ENCODE measurements around the gene SMR3B.

SMR3B gene

GRCh38 chr4:70382691-70383181 lies at the start of gene SMR3B:
TSS of gene SMR3B (plus strand) at chr4:70383131. CDS start at chr4:70384511, 1,380 bp downstream.
- no peak for DNase-seq (ENCODE audit: low read depth)

- DNase-seq (ENCODE audit: low read depth): peak; percentile 18
Measured at GRCh38 chr4:70334681-70335080, 48.2 kb upstream of the SMR3B start, which contains the start of gene CABS1. TSS of gene CABS1 (plus strand) at chr4:70334981. CDS start at chr4:70335040, 59 bp downstream.

DNA sequence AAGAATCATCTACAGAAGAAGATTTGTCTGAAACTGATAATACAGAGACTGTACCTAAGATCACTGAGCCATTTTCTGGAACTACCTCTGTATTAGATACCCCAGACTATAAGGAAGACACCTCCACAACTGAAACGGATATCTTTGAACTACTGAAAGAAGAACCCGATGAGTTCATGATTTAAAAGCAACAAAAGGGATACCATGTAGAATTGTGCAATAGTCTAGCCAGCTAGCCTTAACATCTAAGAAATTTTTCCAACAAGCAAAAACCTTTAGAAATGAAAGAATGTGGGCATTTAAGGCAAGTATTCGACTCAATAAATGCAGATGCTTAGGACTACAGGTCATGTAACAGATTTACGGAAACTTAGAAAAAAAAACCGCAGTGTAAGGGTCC lies 46.9 kb upstream of the SMR3B start:
- DNase-seq (ENCODE audit: low read depth): no peak

GRCh38 chr4:70337886-70338420 lies 45.0 kb upstream of the SMR3B start:
- no peak for DNase-seq (ENCODE audit: low read depth)

DNA sequence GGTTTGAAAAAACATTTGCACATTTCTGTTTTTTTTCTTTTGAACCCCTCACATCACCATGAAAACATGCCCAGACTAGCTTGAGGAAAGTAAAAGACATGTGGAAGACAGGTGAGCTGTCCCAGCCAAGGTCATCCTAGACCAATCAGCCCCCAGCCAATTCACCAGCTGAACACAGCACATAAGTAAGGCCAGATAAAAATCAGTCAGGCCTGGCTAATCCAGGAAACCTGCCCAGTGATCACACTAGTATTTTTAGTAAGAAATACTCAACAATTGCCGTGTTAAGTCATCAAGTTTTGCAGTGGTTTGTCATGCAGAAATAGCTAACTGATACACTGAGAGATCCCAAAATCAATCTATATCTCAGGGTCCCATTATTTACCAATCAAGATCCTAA lies 26.7 kb upstream of the SMR3B start:
- no peak for DNase-seq (ENCODE audit: low read depth)

DNA sequence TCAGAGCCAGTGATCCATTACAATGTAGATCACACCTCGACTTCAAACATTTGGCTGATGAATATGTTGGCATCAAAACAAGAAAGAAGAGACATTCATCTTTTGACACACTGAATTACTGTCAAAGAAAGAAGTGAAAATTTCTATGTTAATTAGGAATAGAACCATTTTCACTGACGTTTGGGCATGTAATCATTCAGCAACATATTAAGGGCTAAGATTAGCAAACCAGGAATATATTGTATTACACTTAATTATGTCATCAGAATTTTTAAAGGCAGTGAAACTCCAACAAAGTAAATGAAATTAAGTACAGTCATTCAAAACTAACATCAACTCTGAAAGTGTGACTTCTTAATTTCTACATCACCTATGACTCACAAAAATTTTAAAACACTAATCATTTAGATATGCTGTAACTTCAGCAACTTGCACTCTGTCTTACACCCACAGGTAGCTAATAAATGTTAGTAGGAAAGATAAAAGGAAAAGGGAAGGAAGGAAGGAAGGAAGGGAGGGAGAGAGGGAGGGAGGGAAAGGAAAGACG lies 23.7 kb upstream of the SMR3B start:
- DNase-seq (ENCODE audit: low read depth): no peak

GRCh38 chr4:70360460-70360859 lies 22.5 kb upstream of the SMR3B start, which contains the start of gene SMR3A:
TSS of gene SMR3A (plus strand) at chr4:70360760. CDS start at chr4:70362116, 1,356 bp downstream.
- no peak for DNase-seq (ENCODE audit: low read depth)

GRCh38 chr4:70364002-70364401 lies 18.9 kb upstream of the SMR3B start:
- no peak for DNase-seq (ENCODE audit: low read depth)

DNA sequence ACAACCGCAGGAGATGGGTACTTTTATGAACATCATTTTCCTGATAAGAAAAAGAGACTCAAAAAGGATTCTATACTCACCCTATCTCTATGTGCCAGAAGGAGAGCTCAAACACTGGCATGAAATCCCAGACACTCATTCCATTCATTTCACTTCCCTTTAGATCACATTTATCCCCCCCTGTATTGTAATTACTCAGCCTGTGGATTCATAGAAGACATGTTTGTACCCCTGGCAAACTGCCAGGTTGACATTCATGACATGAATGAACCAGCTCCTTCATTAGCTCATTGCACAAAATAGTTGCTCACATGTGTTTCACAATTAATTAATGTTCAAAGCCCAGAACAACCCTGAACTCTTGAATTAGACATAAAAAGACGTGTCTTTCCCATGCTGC lies 17.5 kb upstream of the SMR3B start:
- DNase-seq (ENCODE audit: low read depth): peak; percentile 13

DNA sequence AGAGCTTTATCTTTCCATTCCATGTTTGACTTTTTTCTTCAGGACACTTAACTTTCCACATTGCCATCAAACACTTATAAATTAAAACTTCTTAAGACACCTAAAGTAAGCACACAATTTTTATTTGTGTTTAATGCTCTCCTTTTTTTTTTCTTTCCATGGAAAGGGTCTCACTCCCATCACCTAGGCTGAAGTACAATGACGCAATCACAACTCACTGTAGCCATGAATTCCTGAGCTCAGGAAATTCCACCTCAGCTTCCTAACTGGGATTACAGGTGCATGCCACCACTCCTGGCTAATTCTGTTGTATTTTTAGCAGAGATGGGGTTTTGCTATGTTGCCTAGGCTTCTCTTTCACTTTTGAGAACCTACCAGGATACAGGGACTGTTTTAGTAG lies 15.1 kb upstream of the SMR3B start:
- no peak for DNase-seq (ENCODE audit: low read depth)

DNA sequence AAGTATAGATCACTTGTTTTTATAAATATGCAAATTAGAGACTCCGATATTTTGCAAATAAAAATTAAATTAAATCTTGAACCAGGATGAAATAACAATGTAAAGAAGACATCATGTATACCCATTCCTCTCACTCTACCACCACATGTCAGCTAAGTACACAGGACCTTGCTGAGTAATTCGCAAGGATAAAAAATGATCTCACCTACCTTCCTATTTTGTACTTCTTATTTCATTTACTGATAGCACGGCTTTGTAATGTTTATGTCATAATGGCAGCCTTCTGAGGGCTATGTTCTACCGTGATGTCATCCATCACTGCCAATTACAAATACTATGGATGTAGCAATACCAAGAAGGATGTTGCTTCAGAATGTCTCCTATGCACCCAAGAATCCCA lies 10.9 kb upstream of the SMR3B start:
- DNase-seq (ENCODE audit: low read depth): no peak

DNA sequence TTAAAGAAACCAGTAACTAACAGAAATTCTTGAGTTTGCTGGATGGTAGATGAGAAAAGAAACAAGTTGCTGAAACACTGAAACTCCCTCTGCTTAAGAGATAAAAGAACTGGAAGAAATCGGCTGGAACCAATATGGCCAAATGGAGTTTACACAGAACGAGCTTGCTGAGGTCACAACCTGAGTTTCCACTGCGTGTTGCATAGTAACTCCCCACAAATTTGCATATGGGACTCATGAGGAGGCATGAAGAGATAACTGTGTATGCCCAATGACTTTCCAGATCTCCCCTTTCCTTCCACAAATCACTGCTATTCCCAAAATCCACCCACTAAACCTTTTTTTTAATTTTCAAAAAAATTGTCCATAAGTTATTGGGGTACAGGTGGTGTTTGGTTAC lies 10.2 kb upstream of the SMR3B start:
- no peak for DNase-seq (ENCODE audit: low read depth)

- DNase-seq (ENCODE audit: low read depth): no peak
Measured at GRCh38 chr4:70380578-70380977, 2.4 kb upstream of the SMR3B start.

DNA sequence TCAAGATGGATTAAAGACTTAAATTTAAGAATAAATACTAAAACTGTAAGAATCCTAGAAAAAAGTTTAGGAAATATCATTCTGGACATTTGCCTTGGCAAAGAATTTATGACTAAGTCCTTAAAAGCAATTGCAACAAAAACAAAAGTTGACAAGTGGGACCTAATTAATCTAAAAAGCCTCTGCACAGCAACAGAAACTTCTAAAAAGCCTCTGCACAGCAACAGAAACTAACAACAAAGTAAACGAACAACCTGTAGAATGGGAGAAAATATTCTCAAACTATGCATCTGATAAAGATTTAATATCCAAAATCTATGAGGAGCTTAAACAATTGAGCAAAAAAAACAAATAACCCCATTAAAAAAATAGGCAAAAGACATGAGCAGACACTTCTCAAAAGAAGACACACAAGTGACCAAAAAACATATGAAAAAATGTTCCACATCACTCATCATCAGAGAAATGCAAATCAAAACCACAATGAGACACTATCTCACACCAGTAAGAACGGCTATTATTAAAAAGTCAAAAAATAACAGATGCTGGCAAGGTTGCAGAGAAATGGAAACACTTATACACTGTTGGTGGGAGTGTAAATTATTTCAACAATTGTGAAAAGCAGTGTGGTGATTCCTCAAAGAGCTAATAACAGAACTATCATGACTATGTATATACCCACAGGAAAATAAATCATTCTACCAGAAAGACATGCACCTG lies 9.3 kb downstream of the SMR3B start:
- DNase-seq (ENCODE audit: low read depth): no peak

GRCh38 chr4:70397580-70397979 lies 14.6 kb downstream of the SMR3B start, which contains the start of gene OPRPN:
TSS of gene OPRPN (plus strand) at chr4:70397940. CDS start at chr4:70399286, 1,346 bp downstream.
- no peak for DNase-seq (ENCODE audit: low read depth)

- peak; percentile 77 for DNase-seq (ENCODE audit: low read depth)
Measured at GRCh38 chr4:70399319-70399718, 16.4 kb downstream of the SMR3B start.

- no peak for DNase-seq (ENCODE audit: low read depth)
Measured at GRCh38 chr4:70402762-70403161, 19.8 kb downstream of the SMR3B start.

DNA sequence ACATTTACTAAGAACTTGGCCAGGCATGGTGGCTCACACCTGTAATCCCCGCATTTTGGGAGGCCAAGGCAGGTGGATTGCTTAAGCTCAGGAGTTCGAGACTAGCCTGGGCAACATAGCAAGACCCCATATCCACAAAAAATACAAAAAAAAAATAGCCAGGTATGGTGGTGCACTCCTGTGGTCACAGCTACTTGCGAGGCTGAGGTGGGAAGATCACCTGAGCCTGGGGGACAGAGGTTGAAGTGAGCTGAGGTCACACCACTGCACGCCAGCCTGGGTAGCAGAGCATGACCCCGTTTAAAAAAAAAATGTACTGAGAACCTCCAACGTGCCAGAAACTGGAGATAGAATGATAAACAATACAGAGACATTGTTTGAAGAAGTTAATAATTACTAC lies 22.8 kb downstream of the SMR3B start:
- no peak for DNase-seq (ENCODE audit: low read depth)

DNA sequence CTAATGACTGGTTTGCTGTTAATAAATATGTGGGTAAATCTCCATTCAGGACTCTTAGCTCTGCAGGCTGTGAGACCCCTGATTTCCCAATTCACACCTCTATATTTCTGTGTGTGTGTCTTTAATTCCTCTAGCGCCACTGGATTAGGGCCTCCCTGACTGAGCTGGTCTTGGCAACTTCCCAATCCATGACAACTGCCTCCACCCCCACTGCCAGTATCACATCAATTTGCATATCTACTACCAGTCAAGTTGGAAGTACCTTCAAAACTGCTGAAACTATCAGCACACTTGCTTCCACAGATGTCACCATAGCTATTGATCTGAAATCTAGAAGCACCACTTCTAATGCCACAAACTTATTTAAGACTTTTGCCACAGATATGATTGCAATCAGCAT lies 42.4 kb downstream of the SMR3B start:
- no peak for DNase-seq (ENCODE audit: low read depth)

DNA sequence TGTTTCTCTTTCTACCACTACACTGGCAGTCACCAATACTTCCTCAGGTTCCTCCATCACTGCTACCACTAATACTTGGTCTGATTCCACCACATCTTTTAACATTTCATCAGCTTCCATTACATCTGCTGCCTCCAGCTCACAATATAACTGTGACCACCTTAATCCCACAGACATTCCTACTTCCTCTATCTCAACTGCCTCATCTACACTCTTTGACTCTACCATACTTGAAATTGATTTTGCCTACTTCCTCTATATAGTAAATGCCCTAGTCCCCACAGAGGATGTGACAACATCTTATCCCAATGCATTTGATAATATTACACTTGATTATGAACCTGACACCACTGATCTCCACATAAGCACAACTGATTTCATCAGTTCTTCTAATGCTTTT lies 43.9 kb downstream of the SMR3B start:
- no peak for DNase-seq (ENCODE audit: low read depth)

- DNase-seq (ENCODE audit: low read depth): peak; percentile 6
Measured at GRCh38 chr4:70437197-70437596, 54.3 kb downstream of the SMR3B start.

Measured in ELR (cell line).